GM19438 (cell line): ENCODE measurements around the gene SNX19.
A peak's percentile ranks its signal among the peaks of the same experiment; 100 is the strongest.

Experiments used
- ATAC-seq: cut with Tn5 transposase; IDR thresholded peaks from one replicate; pipeline ENCODE4 v1.9.1; 2021; ENCODE audit warnings: low read depth; ENCODE audit not compliant: unreplicated experiment

SNX19 gene

DNA sequence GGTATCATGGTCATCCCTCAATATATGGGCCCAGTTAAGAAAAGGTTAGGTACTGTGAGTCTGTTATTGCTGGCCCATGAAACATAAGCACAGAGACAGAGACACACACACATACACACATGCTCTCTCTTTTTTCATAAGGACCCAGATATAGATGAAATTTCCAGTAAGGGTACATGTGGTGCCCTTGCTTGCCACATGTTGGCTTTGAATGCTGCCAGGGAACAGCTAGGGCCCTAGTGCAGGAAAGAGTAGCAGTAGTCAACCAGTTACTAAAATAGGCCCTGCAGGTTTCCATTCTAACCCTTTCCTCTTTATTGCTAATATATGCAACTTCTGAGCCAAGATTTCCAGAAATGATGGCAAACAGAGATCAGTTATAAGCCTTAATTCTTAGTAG, 9.1 kb downstream of the SNX19 start:
- no peak for ATAC-seq

DNA sequence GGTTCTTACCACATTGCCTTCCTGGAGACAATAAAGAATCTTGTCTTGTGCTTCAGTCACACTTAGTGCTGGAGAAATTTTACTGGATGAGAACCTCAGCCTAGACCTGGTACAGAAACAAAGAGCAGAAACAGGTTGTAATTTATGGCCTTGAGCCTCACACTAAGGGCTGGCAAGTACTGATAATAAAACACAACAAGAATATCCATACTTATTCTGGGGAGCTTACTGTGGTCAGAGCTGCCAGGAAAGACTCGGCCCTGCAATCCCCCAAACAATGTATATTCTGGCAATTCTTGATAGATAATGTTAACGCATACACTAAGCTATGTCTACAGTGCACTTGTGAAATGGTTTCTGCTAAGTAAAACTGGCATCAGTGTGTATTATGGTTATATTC, 9.7 kb downstream of the SNX19 start:
- ATAC-seq, result no peak

DNA sequence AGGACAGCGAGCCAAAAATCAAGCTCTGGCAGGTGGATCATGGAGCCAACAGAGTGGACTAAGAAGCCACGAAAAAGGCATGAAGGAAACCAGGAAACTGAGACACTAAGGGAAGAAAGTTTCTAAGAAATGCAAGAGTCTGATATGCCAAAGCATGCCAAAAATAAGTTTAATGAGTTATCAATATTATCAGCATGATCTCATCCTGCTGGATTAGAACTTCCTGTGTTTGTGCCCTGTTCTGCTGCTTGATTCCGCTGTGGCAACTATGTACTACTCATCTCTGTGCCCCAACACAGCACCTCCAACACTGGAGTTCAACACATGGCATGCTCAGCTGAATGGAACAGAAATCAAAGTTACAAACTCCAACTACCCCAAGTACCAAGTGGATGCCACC, 10.8 kb downstream of the SNX19 start:
- ATAC-seq, result no peak

DNA sequence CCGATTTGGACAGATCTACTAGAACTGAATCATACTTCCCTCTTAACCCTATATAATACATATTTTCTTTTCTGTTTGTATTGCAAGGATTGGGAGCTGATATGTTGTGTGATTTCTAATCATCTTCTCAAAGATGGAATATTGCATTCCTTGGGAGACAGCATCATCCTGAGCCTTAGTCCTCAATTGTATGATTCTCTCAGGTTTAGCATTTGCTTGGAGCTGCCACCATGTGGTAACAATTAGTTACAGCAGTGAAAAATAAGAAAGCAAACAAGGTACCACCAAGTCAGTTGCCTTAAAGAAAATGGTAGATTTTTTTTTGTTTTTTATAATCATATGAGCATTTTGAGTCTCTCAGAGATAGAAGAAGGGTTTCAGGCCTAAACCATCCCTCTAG, 11.9 kb downstream of the SNX19 start:
- no peak for ATAC-seq

DNA sequence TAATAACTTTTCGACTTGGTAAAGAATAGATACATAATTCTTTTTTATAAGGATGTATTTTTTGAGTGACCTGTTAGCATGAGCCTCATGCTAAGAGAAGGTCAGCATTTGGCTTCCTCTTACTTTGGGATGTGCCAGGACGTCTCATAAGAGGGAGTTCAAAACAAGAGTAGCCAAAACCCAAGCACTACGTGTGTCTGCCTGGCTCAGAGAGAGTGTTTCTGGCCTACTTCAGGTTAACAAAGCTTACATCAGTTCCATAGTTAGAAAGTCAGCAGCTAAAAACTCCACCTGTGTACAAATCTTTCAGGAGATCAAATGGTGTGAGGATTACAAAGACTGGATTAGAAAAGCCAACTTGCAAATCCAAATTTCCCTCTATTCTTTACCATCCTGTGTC, 13.9 kb downstream of the SNX19 start:
- ATAC-seq, result no peak

DNA sequence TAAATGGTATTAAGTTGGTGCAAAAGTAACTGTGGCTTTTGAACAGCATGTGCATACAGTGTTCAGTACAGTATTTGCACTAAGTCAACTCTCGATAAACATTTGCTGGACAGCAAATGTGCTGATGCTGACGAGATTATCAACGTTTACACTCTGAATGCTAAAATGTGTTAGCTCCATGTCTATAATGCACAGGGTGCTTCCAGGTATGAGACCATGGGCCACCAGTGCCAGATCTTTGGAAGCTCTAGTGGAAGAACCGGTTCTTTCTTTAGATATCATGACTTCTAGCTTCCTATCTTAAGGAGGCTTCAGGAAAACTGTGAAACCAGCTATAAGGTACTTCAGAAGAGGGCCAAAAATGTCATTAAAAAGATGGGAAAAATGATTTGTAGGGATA, 17.2 kb downstream of the SNX19 start:
- ATAC-seq, result no peak

DNA sequence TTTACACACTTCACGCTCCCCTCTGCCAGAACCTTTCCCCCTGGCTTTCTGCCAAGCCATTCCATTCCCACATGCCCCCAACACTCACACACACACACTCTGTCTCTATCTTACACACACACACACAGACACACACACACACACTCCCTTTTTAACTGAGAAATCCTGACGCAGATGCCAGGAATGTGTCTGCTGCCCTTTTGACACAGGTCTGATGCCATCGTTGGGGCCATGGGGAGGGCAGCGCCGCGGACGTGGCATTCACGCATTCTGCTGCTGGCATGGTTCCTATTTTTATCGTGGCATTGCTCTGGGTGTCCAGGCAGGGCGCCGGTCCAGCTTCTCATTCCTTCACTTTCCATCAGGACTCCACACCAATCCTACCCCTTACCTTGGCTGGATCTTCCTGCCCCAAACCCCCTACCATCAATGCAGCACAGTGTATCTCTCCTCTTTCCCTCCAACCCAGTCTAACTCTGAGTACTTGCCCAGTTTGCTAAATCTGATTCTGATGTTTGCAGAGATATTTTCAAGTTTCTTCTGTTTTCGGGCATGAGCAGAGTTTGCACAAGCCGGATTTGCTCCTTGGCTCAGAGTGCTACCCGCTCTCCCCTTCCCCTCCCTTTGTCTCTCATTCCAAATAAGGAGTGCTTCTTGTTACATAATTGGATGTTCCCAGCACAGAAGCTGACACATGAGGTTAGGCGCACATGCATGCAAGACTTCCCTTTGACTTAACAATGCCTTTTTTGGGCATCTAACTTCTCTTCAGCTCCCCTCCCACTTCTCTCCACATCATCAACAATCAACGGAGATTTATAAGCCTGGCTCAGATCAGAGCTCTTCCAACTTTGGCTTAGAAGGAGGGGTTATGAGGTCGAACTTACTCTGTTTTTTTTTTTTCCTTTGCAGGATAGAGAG, 18.8 kb downstream of the SNX19 start:
- no peak for ATAC-seq

DNA sequence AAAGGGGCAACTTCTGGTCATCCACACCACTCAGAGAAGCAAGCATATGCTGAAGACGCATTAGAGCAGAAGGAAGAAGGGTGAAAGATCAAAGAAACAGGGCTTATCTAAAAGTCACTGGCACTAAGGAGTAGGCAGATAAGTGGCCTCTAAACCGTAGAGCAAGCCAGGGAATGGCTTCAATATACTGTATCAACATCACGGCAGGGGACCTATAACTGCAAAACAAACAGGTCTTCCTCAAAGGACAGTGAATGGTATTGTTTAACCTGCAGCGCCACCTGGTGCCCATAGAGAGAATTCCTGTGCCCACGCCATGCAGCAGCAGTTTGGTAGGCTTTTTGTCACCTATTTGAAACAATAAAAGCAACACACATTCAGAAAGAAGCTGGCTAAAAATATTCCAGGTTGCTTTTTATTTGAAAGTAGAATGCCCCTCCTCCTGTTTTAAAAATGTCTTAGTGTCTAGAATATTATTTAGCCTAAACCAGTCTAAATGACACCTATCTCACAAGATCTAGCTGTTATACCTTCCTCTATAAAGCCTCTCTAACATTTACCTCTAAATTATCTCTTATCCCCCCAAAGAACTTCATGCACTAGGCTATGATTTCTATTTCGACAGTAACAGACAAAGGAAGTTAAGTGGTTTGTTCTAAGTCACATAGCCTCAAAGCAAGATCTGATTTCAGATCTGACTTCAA, 21.8 kb downstream of the SNX19 start:
- peak; percentile 95 for ATAC-seq

DNA sequence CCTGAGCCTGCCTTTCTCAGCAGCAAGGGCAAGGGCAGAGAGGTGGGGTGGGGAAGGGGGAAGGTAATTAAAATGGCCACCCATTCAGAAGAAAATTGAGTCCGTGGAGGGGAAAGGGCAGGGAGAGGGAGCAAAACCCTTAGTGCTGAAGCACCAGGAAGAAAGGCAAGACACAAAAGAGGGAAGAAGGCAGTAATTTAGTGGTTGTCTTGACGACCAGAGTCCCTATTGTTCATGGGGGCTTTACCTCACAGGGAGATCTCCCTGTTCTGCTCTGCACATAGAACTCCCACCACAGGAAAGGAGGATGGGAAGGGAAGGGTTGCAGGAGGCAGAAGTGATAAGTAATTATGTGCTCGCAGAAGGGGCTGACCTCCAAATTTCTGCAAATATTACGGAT, 23.4 kb downstream of the SNX19 start:
- ATAC-seq, result no peak

DNA sequence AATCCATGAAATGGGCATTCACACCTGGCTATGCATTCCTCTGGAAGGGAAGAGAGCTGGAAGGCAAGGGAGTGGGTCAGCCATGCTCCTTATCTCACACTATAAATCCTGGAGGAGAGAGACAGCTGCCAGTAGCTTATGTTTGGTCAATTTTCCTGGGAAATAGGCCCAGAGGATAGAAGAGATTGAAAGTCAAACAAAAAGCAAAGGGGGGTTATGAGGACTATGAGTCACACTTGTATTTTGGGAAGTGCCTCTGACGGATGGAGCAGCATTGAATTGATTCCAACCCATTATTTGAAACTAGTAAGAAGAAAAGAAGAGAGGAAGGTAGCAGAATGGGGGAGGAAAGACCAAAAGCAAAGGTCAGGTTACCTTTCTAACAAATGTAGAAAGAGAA, 25.0 kb downstream of the SNX19 start:
- ATAC-seq, result no peak

DNA sequence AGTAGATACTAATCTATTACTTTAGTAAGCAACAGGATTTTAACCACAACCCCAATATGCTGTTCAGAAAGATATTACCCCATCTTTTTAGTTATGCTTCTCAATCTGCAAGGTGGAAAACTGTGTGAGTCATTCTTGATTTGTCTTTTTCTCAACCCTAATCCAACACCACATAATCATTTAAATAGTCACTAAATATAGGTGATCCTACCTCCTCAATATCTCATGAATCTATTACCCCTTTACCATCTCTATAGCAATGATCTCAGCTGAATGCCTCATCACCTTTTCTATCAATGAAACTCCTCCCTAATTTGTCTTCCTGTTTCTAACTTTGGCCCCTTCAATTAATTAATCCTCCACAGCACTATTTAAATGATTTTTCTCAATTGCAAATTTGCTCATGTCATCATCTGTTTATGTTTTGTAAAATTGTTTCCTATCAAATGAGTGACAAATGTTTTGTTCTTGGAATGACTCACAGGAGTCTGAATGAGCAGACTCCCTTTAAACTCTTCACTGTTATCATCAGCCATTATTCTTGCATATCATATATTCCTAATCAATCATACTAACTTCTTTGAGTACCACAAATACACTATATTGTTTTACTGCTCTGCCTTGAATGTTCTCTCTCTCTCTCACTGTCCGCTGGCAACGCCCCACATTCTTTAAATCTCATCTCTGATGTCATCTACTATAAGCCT, 26.1 kb downstream of the SNX19 start:
- no peak for ATAC-seq

DNA sequence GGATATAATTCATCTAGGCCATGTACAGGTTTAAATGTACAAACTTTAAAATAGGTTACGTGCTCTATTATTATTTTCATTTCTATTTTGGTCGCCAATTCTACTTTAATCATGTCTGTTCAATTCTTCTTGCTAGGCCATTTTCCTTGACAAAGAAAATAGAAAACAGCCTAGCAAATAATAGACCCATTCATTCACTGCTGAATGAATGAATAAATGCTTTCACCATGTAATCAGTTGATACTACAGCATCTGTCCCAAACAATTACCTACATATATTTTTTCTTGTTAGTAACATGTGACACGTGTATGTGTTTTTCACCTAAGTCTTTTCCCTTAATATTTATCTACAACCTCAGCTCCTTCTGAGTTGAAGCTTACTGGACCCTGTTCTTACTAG, 27.5 kb downstream of the SNX19 start:
- no peak for ATAC-seq

DNA sequence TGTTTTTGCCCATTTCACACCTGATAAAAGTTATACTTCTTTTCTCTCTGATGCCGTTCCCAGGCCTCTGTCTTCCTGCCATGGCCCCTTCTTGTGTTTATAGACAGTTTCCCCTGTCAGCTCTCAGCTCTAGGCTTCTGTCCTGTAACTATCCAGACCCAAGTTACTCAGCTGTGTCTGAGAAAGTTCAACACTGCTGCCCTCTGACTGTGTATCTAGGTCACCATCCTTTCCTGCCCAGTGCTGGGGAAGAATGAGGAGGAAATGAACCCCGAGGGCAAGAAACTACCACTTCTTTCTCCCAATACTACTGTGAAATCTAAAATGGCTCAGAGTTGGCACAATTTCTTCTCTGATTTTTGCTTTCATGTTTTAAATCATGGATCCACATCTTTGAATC, 29.6 kb downstream of the SNX19 start:
- ATAC-seq, result no peak

DNA sequence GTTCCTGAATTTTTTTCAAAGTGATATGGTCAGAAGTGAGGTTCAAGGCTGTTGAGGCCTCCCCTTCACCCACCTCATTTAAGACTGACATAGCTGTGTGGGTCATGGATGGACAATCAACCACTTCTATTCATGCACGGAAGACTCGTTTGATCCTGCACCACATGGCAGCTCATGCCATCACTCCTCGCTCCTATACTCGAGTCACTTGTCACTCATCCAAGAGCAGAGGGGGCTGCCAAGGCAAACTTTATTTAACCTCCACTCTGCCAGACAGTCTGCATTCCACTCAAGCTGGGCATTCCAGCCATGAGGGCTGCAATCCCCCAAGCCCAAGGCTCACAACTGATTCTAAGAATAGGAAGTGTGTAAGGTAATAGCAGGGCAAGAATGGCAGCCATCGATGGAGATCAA, 34.1 kb downstream of the SNX19 start:
- ATAC-seq, result no peak

DNA sequence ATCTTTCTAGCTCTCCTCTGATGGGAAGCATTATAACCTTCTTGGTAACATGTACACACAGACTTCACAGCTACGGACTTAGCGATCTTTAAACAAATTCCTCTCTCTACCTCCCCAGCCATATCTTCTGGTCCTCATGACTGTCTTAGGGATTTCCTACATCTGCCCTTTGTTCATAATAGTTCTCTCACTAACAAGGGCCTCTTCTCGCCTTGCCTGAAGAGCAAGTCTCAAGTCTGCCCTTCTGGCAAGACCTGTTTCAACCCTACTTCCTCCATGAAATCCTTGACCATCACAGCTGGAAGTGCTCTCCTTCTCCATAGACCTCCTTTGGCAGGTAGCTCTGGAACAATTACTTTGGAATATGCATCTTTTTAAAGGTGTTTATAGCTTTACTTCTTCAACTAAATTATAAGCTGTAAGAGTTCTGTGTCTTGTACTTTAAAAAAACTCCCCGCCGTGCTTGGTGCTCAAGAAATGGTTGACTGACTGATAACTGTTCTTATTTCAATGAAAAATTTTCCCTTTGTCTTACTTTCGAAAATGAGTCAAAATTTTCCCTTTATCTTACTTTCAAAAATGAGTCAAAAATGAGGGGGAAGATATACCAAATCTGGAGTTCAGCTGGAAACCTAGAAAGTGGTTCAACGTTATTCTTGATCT, 34.7 kb downstream of the SNX19 start:
- no peak for ATAC-seq

DNA sequence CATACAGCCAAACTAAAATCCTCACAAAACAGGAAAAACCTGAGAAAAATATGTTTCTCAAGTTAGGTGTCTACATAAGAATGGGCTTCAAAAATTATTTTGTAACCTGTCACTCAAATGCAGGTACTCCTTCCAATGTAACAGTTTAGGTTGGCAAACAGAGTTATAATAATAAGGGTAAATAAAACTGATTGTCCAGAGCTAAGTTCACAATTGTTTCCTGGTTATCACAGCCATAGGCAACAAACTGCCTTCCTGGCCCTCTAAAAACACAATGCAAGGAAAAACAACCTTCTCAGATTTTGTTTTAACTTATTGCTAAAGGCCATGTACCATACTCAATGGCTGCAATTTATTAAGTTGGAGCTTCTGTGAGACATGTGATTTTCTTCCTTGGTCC, 36.4 kb downstream of the SNX19 start:
- ATAC-seq, result no peak

DNA sequence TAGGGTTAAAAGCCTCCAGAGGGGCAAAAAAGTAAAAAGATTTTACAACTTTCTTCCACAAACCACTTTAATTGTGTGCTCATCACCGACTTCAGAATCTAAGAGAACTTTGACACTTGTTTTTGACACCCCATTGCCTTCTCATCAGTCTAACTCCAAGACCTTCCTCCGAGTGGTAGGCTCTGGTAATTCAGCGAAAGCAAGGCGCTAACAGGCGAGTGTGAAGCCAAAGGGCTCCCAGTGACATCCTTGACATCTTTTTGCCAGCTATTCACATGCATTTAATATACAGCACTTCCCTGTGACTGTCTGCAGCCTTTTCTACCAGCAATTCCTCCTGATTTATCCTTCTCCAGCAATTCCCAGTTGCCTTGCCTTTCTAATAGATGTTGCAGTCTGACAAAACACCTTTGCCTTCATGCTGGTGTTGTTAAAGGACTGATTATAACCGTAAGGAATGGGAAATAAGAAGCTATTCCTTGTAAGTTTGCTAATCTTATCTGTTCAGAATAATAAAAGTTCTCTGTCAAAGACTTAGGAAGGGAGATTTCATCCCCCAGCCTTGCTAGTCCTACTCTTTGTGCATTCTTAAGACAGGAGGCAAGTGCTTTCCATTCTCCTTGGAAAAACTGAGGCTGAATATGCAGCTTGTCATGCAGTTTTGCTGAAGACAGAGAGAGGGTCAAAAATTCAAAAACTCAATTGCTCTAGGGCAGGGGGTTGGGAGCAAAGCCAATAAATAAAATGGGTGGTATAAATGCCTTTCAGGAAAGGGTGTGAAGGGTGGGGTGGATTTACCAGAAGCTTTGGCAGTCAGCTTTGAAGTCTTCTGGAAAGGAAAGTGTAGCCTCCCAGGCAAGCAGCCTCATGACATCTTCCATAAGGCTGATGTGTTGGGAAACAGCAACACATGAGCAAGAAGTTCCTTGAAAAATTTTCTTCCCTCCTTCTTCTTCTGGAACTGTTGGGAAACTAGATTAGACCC, 39.1 kb downstream of the SNX19 start:
- ATAC-seq, result no peak

DNA sequence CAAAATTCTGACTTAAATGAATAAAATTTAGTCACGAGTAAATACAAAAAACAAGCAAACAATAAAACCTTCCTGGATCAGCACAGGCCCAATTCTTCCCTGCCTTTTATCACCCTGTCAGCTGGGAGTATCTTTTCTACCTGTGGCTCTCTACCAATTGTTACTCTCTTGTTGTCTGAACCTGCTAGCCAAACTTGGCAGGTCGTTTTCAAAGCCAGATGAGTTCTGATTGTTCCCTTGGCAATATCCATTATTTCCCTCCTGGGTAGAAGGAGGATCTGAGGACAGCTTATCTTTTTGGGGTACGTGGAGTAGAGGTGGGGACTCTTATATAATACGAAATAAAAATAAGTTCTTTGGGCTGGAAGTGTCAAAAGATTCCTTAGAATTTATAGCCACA, 40.2 kb downstream of the SNX19 start:
- ATAC-seq, result no peak

DNA sequence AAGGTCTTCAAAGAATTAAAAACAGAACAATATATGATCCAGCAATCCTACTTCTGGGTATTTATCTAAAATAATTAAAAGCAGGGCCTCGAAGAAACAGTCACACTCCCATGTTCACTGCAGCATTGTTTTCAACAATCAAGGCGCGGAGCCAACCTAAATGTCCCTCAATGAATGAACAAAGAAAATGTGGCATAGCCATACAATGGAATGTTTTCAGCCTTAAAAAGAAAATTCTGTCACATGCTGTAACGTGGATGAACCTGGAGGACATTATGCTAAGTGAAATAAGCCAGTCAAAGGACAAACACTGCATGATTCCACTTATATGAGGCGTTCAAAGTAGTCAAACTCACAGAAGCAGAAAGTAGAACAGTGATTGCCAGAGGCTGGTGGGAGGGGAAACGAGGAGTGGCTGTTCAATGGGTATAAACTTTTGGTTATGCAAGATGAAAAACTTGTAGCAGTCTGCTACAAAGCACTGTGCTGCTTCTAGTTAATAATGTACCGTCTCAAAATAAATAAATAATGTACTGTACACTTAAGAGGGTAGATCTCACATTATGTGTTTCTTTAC, 41.2 kb downstream of the SNX19 start:
- ATAC-seq, result no peak
